ENCODE data around the gene MCRIP2. TPM values are rescaled to one million over a fixed set of nuclear protein-coding genes. Genes with fewer than 3 reads are reported as not detected.

MCRIP2 gene
- polyA plus RNA-seq, 1 donor from 2014 or later: 29.1 TPM

DNA sequence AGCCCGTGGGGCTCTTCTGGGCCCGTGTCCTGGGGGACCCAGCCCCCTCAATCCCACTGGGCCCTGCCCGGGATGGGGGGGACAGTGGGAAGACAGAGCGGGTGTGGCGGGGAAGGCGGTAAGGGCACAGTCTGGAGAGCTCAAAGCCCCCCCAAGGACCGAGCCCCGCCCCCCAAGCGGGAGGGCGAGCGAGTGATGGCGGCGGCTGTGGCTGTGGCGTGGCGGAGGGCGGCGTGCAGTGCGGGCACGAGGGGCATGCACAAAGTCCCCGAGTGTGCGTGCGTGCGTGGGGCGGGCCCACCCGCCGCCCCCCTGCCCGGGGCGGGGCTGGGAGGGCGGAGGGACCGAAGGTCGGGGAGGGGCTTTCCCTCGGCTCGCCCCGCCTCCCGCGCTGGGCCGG lies 52.1 kb downstream of the MCRIP2 start:
- Histone ChIP-seq H3K4me2 (ENCODE audit: low read length) (no peak overlapping the region), H3K36me3 (ENCODE audit: insufficient read depth, low read length) (no peaks in the 10 kb centered on the region), H3K27me3 (ENCODE audit: insufficient read depth, low read depth, low read length) (peaks cover 21% of the 10 kb centered on the region)

GRCh38 chr16:694187-694862 lies 52.7 kb downstream of the MCRIP2 start:
- TF ChIP-seq SMC3 (conservative IDR thresholded peaks at IDR 0.05; ENCODE audit: poor library complexity): no peak
- no peak for TF ChIP-seq MXI1 (conservative IDR thresholded peaks at IDR 0.05; ENCODE audit: poor library complexity, severe bottlenecking)
- no peak for TF ChIP-seq CTCF (IDR thresholded peaks at IDR 0.05; ENCODE audit: poor library complexity, severe bottlenecking)
- no peak for TF ChIP-seq EZH2 (IDR thresholded peaks at IDR 0.05; ENCODE audit: borderline replicate concordance, insufficient read depth, low read length, poor library complexity, severe bottlenecking)
- no peak for TF ChIP-seq TAF1 (IDR thresholded peaks at IDR 0.05; ENCODE audit: low read depth)
- TF ChIP-seq RAD21 (conservative IDR thresholded peaks at IDR 0.05): no peak
- TF ChIP-seq, protein P1, sequence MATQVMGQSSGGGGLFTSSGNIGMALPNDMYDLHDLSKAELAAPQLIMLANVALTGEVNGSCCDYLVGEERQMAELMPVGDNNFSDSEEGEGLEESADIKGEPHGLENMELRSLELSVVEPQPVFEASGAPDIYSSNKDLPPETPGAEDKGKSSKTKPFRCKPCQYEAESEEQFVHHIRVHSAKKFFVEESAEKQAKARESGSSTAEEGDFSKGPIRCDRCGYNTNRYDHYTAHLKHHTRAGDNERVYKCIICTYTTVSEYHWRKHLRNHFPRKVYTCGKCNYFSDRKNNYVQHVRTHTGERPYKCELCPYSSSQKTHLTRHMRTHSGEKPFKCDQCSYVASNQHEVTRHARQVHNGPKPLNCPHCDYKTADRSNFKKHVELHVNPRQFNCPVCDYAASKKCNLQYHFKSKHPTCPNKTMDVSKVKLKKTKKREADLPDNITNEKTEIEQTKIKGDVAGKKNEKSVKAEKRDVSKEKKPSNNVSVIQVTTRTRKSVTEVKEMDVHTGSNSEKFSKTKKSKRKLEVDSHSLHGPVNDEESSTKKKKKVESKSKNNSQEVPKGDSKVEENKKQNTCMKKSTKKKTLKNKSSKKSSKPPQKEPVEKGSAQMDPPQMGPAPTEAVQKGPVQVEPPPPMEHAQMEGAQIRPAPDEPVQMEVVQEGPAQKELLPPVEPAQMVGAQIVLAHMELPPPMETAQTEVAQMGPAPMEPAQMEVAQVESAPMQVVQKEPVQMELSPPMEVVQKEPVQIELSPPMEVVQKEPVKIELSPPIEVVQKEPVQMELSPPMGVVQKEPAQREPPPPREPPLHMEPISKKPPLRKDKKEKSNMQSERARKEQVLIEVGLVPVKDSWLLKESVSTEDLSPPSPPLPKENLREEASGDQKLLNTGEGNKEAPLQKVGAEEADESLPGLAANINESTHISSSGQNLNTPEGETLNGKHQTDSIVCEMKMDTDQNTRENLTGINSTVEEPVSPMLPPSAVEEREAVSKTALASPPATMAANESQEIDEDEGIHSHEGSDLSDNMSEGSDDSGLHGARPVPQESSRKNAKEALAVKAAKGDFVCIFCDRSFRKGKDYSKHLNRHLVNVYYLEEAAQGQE (IDR thresholded peaks at IDR 0.05; ENCODE audit: borderline replicate concordance): no peak
- Histone ChIP-seq H3K4me2 (ENCODE audit: low read length) (no peak overlapping the region), H2AFZ (ENCODE audit: low read depth, low read length) (no peak overlapping the region), H3K4me3 (ENCODE audit: low read length) (no peak overlapping the region), H4K20me1 (ENCODE audit: insufficient read depth) (peaks cover 6% of the 10 kb centered on the region), H3K9ac (ENCODE audit: low read length) (no peak overlapping the region), H3F3A (ENCODE audit: insufficient read depth, low read length, poor library complexity, severe bottlenecking) (no peaks in the 10 kb centered on the region), H3K36me3 (ENCODE audit: insufficient read depth, low read length) (no peaks in the 10 kb centered on the region), H3K9me3 (ENCODE audit: low read length) (no peaks in the 10 kb centered on the region), H3K9me2 (ENCODE audit: insufficient read depth, low read length) (no peaks in the 10 kb centered on the region), H3K27me3 (ENCODE audit: insufficient read depth, low read depth, low read length) (peaks cover 22% of the 10 kb centered on the region), H3K79me2 (replicated peaks; ENCODE audit: insufficient read depth, low read length) (peaks cover 3% of the 10 kb centered on the region), H3K27ac (ENCODE audit: low read length) (no peak overlapping the region)

More for the DNA sequence above, 52.1 kb downstream of the MCRIP2 start:
- H3K9me2 ChIP-seq (ENCODE audit: insufficient read depth, low read length): no peaks in the 10 kb centered on the region
- no peak overlapping the region for H3K9ac ChIP-seq (ENCODE audit: low read length)
- H2AFZ ChIP-seq (ENCODE audit: low read depth, low read length): no peak overlapping the region
- H3K4me3 ChIP-seq (ENCODE audit: low read length): no peak overlapping the region
- no peak overlapping the region for H3K27ac ChIP-seq (ENCODE audit: low read length)
- H3K9me3 ChIP-seq (ENCODE audit: low read length): no peaks in the 10 kb centered on the region
- H3K79me2 ChIP-seq (replicated peaks; ENCODE audit: insufficient read depth, low read length): peaks cover 6% of the 10 kb centered on the region
- no peaks in the 10 kb centered on the region for H3F3A ChIP-seq (ENCODE audit: insufficient read depth, low read length, poor library complexity, severe bottlenecking)
- no peak for TF ChIP-seq MXI1 (conservative IDR thresholded peaks at IDR 0.05; ENCODE audit: poor library complexity, severe bottlenecking)
- no peak for TF ChIP-seq TAF1 (IDR thresholded peaks at IDR 0.05; ENCODE audit: low read depth)
- TF ChIP-seq CTCF (IDR thresholded peaks at IDR 0.05; ENCODE audit: poor library complexity, severe bottlenecking): no peak
- no peak for TF ChIP-seq POLR2AphosphoS5 (IDR thresholded peaks at IDR 0.05)
- H4K20me1 ChIP-seq (ENCODE audit: insufficient read depth): peaks cover 3% of the 10 kb centered on the region

Data from neural cell (in vitro differentiated cells).